Osteocyte (in vitro differentiated cells): ENCODE data around the gene SGK1. TPM values are rescaled to one million over a fixed set of nuclear protein-coding genes. Genes with fewer than 3 reads are reported as not detected.
"Not testable (repeated sequence)": the region's sequence is repeated elsewhere in the genome, so short reads cannot be mapped to it uniquely, and the experiment has no call there.

Source experiments
- DNase-seq: peaks from one replicate; pipeline ENCODE4 v3.0.0; 2021; ENCODE audit warnings: mixed read lengths; ENCODE audit not compliant: unreplicated experiment; ENCODE audit errors: extremely low spot score
- H3K27ac Mint-ChIP-seq: one replicate; pipeline ENCODE4 v1.8.0; 2021; ENCODE audit warnings: mild to moderate bottlenecking, mixed read lengths; ENCODE audit not compliant: unreplicated experiment
- H3K27me3 Mint-ChIP-seq: one replicate; pipeline ENCODE4 v1.8.0; 2021; ENCODE audit warnings: mixed read lengths; ENCODE audit not compliant: unreplicated experiment
- H3K36me3 Mint-ChIP-seq: one replicate; pipeline ENCODE4 v1.8.0; 2021; ENCODE audit warnings: mixed read lengths; ENCODE audit not compliant: unreplicated experiment
- H3K4me1 Mint-ChIP-seq: one replicate; pipeline ENCODE4 v1.8.0; 2021; ENCODE audit warnings: mixed read lengths; ENCODE audit not compliant: unreplicated experiment
- H3K4me3 Mint-ChIP-seq: one replicate; pipeline ENCODE4 v1.8.0; 2021; ENCODE audit warnings: mild to moderate bottlenecking, moderate library complexity, mixed read lengths; ENCODE audit not compliant: unreplicated experiment
- H3K9me3 Mint-ChIP-seq: one replicate; pipeline ENCODE4 v1.8.0; 2021; ENCODE audit warnings: mixed read lengths; ENCODE audit not compliant: unreplicated experiment
- total RNA-seq: library from RNA; stranded (reverse); gene quantifications from 2 replicates; pipeline ENCODE4 v1.2.1, GENCODE V29; 2021
- TF ChIP-seq, protein P1 (sequence below): fragments of 200-600 bp; sonication (generic); IDR thresholded peaks from 2 replicates; pipeline ENCODE4 v1.5.0; 2021; ENCODE audit warnings: antibody characterized with exemption, mild to moderate bottlenecking, moderate library complexity

Gene SGK1
- total RNA-seq, 1 donor from 2014 or later = 448 TPM

DNA sequence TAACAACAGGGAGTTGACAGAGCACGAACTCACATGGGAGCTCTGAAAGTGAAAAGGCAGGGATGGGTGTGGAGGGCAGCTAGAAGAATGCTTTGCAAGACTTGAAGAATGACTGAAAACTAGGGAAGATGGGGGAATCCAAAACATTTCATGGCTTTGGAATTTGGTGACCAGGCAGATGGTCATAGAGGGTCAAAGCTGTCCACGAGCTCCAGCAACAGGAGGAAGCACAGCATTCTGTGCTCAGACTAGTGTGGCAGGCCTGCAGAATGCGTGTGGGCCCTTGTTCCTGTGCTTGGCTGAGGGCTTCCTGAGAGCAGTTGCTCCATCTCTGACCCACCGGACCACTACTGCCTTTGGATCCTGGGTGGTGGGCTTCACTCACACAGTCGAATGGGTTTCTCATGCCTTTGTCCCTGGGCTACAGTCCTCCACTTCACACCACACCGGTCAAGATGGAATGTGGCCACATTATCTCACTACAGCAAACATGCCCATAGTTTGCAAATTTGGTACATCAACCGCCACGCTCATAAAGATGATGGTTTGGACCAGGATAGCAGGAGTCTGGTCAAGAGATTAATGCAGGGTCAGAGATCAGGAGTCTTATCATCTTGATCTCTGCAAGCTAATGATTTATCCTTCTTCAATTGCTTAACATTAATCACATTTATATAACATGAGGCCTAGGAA is 100.7 kb downstream of the SGK1 start:
- Mint-ChIP-seq H3K9me3 (peaks cover 6% of the 10 kb centered on the region), H3K4me3 (no peak overlapping the region), H3K27me3 (no peaks in the 10 kb centered on the region), H3K36me3 (no peaks in the 10 kb centered on the region), H3K27ac (no peak overlapping the region), H3K4me1 (peaks cover 18% of the 10 kb centered on the region)
- TF ChIP-seq, protein P1, sequence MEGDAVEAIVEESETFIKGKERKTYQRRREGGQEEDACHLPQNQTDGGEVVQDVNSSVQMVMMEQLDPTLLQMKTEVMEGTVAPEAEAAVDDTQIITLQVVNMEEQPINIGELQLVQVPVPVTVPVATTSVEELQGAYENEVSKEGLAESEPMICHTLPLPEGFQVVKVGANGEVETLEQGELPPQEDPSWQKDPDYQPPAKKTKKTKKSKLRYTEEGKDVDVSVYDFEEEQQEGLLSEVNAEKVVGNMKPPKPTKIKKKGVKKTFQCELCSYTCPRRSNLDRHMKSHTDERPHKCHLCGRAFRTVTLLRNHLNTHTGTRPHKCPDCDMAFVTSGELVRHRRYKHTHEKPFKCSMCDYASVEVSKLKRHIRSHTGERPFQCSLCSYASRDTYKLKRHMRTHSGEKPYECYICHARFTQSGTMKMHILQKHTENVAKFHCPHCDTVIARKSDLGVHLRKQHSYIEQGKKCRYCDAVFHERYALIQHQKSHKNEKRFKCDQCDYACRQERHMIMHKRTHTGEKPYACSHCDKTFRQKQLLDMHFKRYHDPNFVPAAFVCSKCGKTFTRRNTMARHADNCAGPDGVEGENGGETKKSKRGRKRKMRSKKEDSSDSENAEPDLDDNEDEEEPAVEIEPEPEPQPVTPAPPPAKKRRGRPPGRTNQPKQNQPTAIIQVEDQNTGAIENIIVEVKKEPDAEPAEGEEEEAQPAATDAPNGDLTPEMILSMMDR = no peak
- DNase-seq = no peak

DNA sequence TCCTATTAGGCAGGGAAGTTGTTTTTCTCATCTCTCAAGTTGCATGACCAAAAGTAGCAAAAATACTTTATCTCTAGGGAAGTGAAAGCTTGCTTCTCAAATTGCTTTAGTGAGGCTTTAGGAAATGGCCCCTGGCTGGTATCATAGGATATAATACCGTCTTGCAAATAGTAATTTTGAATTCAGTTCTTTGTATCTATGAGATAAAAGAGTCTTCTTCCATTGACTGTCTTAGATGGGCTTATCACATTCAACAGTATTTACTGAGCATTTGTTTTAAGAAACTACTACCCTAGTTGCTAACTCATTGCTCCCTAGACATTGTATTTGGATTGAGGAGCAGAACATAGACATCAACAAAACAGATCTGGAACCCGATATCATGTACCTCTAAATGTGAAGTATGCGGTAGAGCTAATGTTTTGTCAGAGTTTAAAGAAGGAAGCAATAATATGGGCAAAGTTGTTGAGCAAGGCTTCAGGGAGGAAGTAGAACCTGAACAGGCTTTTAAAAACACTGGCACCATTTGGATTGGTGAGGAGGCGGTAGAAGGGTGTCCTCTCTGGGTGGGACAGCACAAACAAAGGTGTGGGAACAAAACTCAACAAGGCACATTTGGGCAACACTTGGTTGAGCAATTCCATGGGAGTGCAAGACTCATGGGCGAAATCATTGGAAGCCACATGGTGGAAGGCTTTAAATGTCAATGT is 101.5 kb downstream of the SGK1 start:
- TF ChIP-seq, protein P1 = no peak
- DNase-seq = no peak
- Mint-ChIP-seq H3K27ac (no peak overlapping the region), H3K36me3 (no peaks in the 10 kb centered on the region), H3K27me3 (no peaks in the 10 kb centered on the region), H3K9me3 (peaks cover 6% of the 10 kb centered on the region), H3K4me3 (no peak overlapping the region), H3K4me1 (peaks cover 18% of the 10 kb centered on the region)

DNA sequence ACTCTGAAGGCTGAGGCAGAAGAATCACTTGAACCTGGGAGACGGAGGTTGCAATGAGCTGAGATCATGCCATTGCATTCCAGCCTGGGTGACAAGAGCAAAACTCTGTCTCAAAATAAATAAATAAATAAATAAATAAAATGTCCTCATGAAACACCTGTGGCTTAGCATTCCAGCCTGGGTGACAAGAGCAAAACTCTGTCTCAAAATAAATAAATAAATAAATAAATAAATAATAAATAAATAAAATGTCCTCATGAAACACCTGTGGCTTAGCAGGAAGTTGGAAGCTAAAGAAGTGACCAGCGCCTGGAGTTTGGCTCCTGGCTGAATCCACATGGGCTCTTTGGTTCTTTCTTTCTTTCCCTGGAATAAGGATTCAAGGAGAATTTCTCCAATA is 104.5 kb downstream of the SGK1 start:
- H3K27me3 Mint-ChIP-seq = not testable (repeated sequence)

DNA sequence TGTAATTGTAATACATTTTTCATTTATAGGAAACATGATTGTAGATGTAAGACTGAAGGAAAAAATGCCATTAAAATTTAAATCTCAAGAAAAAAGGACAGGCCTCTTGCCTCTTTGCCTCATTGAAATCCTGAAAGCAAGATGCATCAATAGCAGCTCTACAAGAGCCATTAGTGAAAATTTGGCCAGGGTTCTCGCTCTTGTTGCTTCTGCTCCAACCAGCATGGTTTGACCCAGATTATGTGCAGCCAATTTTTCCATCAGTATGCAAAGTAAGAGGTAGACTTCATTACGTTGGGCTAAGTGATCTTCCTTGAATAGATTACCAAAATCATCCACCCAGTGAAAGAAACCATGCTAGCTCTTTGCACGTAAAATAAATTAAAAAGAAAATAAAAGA is 106.6 kb downstream of the SGK1 start:
- H3K27ac Mint-ChIP-seq = no peak overlapping the region
- DNase-seq = no peak
- no peaks in the 10 kb centered on the region for H3K27me3 Mint-ChIP-seq
- TF ChIP-seq, protein P1 = no peak
- no peaks in the 10 kb centered on the region for H3K36me3 Mint-ChIP-seq
- H3K9me3 Mint-ChIP-seq = no peaks in the 10 kb centered on the region
- H3K4me3 Mint-ChIP-seq = no peak overlapping the region
- H3K4me1 Mint-ChIP-seq = peaks cover 5% of the 10 kb centered on the region

More for the DNA sequence above, 104.5 kb downstream of the SGK1 start:
- not testable (repeated sequence) for H3K36me3 Mint-ChIP-seq, H3K9me3 Mint-ChIP-seq, H3K4me3 Mint-ChIP-seq, DNase-seq, H3K27ac Mint-ChIP-seq
- peaks cover 18% of the 10 kb centered on the region for H3K4me1 Mint-ChIP-seq

DNA sequence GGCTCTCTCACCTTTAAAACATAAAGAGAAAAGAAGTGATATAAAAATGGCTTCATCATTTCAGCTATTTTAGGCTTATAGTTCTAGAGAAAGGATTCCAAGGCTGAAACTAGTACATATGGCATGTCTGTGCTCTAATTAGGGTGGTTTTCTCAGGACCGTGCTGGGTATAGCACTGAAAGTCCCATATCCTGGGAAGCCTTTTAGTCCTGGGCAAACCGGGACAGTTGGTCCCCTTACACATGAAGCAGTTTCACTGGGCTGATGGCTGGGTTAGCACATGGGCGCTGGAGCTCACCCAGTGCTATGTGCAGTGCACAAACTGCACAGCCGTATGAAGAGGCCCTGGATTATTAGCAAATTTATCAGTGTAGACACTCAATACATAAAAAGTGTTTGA is 110.5 kb downstream of the SGK1 start:
- H3K4me3 Mint-ChIP-seq = no peak overlapping the region
- H3K36me3 Mint-ChIP-seq = peaks cover 2% of the 10 kb centered on the region
- H3K9me3 Mint-ChIP-seq = peaks cover 4% of the 10 kb centered on the region

More for the DNA sequence above, 110.5 kb downstream of the SGK1 start:
- TF ChIP-seq, protein P1 = no peak
- Mint-ChIP-seq H3K27ac (no peak overlapping the region), H3K4me1 (no peaks in the 10 kb centered on the region), H3K27me3 (no peaks in the 10 kb centered on the region)
- no peak for DNase-seq
